ENCODE measurements around the gene TRIM10. TPM values are rescaled to one million over a fixed set of nuclear protein-coding genes. Genes with fewer than 3 reads are reported as not detected.
"Not testable (repeated sequence)": the region's sequence is repeated elsewhere in the genome, so short reads cannot be mapped to it uniquely, and the experiment has no call there.

TRIM10 gene
- total and polyA plus RNA-seq, 4 donors, result 0.29 to 128 (median 0.73) TPM

- no peak for TF ChIP-seq ZBTB33 (IDR thresholded peaks at IDR 0.05)
Measured at GRCh38 chr6:30121446-30122366, 39.3 kb downstream of the TRIM10 start (continued).

- H3K4me3 ChIP-seq (ENCODE audit: low read depth in 1 of 3, low read length in 3 of 3); H3K9me3 ChIP-seq (ENCODE audit: control insufficient read depth in 4 of 4, low read length in 3 of 4); H3K9ac ChIP-seq (ENCODE audit: low read depth in 1 of 2, low read length in 2 of 2); H3K27me3 ChIP-seq (ENCODE audit: control insufficient read depth in 4 of 4, insufficient read depth in 4 of 4, low read length in 3 of 4); DNase-seq (ENCODE audit: low spot score); H3K36me3 ChIP-seq (ENCODE audit: control insufficient read depth in 4 of 4, insufficient read depth in 3 of 4, low read depth in 1 of 4, low read length in 3 of 4); H3K27ac ChIP-seq (ENCODE audit: low read depth in 1 of 2, low read length in 2 of 2); H3K4me1 ChIP-seq (ENCODE audit: control insufficient read depth in 4 of 4, insufficient read depth in 4 of 4, low read length in 3 of 4): not testable (repeated sequence)
- WGBS, result 90% methylated on average over 5 of the region's 5 CpGs
Measured at GRCh38 chr6:30118691-30119090, 42.3 kb downstream of the TRIM10 start.

GRCh38 chr6:30116724-30117123 lies 44.3 kb downstream of the TRIM10 start:
- H3K27me3 ChIP-seq (ENCODE audit: control insufficient read depth in 4 of 4, insufficient read depth in 4 of 4, low read length in 3 of 4), result peaks cover 0 to 4% (median 0%) of the 10 kb centered on the region in 4 donors
- 81% methylated on average over 6 of the region's 6 CpGs for WGBS
- no peaks in the 10 kb centered on the region for H3K36me3 ChIP-seq (ENCODE audit: control insufficient read depth in 4 of 4, insufficient read depth in 3 of 4, low read depth in 1 of 4, low read length in 3 of 4)
- no peak overlapping the region for H3K4me3 ChIP-seq (ENCODE audit: low read depth in 1 of 3, low read length in 3 of 3)
- DNase-seq (ENCODE audit: low spot score), result no peak
- H3K4me1 ChIP-seq (ENCODE audit: control insufficient read depth in 4 of 4, insufficient read depth in 4 of 4, low read length in 3 of 4), result peaks cover 0 to 9% (median 1%) of the 10 kb centered on the region in 4 donors
- H3K9me3 ChIP-seq (ENCODE audit: control insufficient read depth in 4 of 4, low read length in 3 of 4), result no peaks in the 10 kb centered on the region
- no peak overlapping the region for H3K9ac ChIP-seq (ENCODE audit: low read depth in 1 of 2, low read length in 2 of 2)
- TF ChIP-seq CTCF (IDR thresholded peaks at IDR 0.05; ENCODE audit: low read depth, low read length, missing input control) (no peak), FOXA2 (IDR thresholded peaks at IDR 0.05) (no peak), JUND (IDR thresholded peaks at IDR 0.05) (no peak), TAF1 (conservative IDR thresholded peaks at IDR 0.05) (no peak), SP1 (IDR thresholded peaks at IDR 0.05) (no peak), RXRA (IDR thresholded peaks at IDR 0.05) (no peak), NR2F2 (IDR thresholded peaks at IDR 0.05) (no peak), RAD21 (IDR thresholded peaks at IDR 0.05) (no peak), FOXA1 (IDR thresholded peaks at IDR 0.05) (no peak), ZBTB33 (IDR thresholded peaks at IDR 0.05) (no peak), GABPA (IDR thresholded peaks at IDR 0.05 in 1 of 2, conservative IDR thresholded peaks at IDR 0.05 in 1 of 2) (no peak), EGR1 (IDR thresholded peaks at IDR 0.05; ENCODE audit: low read depth in 2 of 2) (no peak), HNF4G (IDR thresholded peaks at IDR 0.05) (no peak), HNF4A (conservative IDR thresholded peaks at IDR 0.05) (no peak), ATF3 (IDR thresholded peaks at IDR 0.05) (no peak), YY1 (IDR thresholded peaks at IDR 0.05) (no peak)
- no peak overlapping the region for H3K27ac ChIP-seq (ENCODE audit: low read depth in 1 of 2, low read length in 2 of 2)

All from liver (tissue), 9 donors.